Measurements from ENCODE around the gene HCRT.
"Not testable (repeated sequence)": the region's sequence is repeated elsewhere in the genome, so short reads cannot be mapped to it uniquely, and the experiment has no call there.

Gene HCRT

DNA sequence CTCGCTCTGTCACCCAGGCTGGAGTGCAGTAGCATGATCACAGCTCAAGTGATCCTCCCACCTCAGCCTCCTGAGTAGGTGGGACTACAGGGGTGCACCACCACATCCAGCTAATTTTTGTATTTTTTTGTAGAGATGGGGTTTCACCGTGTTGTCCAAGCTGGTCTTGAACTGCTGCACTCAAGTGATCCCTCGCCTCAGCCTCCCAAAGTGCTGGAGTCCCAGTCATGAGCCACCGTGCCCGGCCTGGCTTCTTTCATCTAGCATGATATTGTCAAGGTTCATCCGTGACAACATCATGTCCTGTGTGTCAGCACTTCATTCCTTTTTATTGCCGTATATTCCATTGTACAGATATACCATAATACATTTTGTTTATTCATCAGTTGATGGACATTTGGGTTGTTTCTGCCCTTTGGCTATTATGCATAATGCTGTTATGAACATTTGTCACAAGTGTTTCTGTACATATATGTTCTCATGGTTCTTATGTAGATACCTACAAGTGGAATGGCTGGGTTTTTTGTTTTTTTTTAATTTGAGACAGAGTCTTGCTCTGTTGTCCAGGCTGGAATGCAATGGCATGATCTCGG lies 12.4 kb upstream of the HCRT start:
- no peak for DNase-seq

DNA sequence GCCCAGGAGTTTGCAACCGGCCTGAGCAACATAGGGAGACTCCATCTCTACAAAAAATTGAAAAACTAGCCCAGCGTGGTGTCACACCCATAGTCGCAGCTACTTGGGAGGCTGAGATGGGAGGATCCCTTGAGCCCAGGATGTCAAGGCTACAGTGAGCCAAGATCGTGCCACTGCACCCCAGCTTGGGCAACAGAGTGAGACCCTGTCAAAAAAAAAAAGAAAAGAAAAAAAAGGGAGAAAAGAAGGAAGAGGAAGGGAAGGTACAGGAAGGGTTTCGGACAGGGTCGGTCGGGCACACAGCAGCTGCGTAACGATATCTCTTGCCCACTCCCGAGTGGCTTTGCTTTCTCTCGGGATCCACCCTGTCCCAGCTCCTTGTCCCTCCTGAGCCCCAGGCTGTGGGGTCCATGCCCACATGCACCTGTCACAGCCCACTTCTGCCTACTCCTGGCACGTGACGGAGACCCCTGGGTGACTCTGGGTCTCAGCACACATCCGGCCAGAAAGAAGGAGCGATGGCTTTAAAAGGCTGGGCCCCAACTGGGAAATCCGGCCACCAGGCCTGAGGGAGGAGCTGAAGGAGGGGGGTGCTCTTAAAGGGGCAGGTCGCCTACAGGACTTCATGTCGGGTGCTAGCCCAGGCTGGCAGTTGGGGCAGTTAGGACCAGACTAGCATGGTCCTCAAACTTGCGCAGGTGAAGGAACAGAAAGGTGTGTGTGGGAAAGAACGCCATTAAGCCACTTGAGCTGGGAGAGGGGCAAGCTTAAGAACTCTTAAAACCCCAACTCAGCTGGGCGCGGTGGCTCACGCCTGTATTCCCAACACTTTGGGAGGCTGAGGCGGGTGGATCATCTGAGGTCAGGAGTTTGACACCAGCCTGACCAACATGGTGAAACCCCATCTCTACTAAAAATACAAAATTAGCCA lies 9.0 kb upstream of the HCRT start, which contains the start of gene GHDC:
Gene GHDC, minus strand, starts transcription at position 526 of the 931 bp plus-strand sequence. CDS start 913 bp downstream, outside the sequence.
- no peak for DNase-seq

- DNase-seq, result no peak
These were observed 8.1 kb upstream of the HCRT start for GRCh38 chr17:42193216-42193968.

- DNase-seq, result no peak
These were observed 7.2 kb upstream of the HCRT start for GRCh38 chr17:42192189-42193126.

GRCh38 chr17:42191275-42191608 lies 6.0 kb upstream of the HCRT start:
- DNase-seq, result no peak

GRCh38 chr17:42190491-42191274 lies 5.4 kb upstream of the HCRT start:
- no peak for DNase-seq

DNA sequence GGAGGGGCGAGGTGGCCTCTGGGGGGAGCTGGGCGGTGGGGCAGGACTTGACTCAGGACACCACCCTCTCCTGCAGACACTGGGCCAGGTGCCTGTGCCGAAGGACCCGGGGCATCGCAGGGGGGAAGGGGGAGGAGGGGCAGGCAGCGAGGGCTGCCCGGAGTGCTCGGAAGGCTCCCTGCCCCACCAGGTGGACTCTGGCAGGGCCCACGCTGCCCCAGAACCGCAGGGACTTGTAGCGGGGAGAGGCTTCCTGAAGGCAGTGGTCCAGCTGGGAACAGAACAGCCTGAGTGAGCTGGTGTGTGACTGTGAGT lies 4.4 kb upstream of the HCRT start:
- DNase-seq, result no peak

DNA sequence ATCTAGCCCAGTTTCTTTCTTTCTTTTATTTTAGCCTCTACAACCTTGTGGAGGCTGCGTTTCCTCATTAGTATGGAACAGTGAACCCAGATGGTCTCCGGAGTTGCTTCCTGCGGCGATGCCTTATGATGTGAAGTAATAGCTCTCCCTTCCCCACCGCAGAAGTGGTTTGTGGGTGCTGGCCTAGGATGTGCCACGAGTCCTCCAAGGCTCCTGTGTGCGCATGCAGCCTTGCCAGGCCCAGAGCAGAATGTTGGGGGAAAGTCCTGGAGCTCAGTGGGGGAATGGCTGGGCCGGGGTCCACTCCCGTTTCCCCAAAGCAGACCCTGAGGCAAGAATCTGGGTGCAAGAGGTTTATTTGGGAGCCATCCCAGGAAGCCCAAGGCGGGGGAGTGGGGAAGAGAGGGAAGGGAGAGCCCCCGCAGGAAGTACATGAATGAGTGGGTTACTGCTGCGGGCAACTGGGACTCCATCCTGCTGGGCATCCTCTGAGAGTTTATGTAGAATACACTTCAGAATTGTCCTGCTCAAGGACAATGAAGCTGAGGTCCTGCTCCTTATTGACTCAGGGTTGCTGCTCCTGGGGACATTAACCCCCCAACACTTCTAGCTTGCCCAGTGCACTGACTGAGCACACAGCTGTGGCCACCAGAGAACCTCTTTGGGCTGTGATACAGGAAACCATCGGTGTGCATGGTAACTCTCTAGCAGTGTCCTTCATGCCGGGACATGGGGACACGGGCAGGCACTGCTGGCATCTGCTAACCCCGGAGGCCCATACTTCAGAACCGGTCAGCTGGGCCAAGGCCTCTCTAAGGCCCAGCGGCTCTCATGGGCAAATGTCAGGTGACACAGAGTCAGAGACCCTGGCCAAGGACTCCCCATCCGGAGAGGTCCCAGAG lies 3.7 kb upstream of the HCRT start:
- DNase-seq, result no peak

DNA sequence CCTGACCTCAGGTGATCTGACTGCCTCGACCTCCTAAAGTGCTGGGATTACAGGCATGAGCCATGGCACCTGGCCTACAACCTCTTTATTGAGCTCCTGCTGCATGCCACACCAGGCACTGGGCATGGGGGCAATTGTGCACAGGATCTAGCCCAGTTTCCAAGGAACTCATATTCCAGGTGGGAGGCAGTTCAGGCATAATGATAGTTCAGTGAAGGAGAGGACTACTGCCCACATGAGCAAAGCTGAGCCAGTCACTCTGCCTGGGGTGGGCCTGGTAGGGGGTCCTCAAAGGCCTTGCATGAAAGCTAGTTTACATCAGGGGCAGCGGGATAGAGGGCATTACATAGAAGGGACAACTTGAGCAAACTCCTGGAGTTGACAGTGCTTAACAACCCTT lies 2.6 kb upstream of the HCRT start:
- no peak for DNase-seq

GRCh38 chr17:42186191-42186590 lies 939 bp upstream of the HCRT start:
- not testable (repeated sequence) for DNase-seq

DNA sequence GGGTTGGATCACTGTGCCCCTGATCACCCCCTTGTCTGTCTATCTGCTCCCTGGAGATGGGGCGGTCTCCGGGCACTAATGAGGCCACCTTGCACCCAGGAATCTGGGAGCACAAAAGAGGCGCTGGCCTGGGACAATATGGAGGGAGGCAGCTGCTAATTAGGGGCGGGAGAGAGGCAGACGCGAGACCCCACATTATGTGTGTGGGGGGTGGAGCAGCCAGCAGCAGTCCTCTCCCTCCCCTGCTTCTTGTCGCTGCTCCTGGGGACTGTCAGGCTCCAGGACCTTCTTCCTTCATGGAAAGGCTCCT lies 324 bp upstream of the HCRT start:
- DNase-seq, result no peak

DNA sequence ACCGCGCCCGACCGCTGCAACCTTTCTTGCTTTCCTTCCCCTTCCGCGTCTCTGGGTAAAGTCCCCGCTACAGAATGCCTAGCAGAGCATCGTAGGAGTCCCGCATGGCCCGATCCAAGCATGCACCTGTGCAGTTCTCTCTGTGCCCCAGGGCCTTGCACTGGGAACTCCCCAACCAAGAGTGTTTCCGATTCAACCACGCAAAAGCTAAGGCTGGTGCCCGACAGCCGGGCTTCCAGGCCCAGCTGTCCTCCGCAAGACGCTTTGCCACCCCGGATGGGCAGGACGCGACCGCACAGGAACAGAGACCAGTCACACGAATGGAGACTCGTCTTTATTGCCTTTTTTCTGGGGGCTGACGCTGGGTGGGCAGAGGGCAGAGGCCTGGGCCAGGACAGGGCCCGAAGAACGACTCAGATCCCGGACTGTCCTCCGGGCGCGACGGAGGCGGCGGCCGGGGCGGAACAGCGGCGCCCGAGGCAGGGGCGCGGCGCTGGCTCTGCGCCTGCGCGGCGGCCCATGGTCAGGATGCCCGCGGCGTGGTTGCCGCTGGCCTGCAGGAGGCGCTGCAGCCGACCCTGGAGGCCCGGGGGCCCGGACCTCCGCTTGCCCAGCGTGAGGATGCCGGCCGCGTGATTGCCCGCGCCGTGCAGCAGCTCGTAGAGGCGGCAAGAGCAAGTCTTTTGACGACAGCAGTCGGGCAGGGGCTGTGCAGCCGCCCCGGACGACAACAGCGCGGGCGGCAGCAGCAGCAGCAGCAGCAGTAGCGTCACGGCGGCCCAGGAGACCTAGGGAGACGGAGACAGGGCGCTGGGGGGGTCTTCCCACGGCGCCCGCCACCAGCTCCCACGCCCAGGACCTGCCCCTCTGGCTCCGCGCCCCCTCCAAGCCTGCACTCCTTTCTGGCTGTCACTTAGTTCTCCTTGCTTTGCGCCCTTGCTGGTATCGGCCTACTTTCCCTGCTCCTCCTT lies 1.2 kb downstream of the HCRT start:
- no peak for DNase-seq

- no peak for DNase-seq
These were observed 2.1 kb downstream of the HCRT start for GRCh38 chr17:42182927-42183734.

DNA sequence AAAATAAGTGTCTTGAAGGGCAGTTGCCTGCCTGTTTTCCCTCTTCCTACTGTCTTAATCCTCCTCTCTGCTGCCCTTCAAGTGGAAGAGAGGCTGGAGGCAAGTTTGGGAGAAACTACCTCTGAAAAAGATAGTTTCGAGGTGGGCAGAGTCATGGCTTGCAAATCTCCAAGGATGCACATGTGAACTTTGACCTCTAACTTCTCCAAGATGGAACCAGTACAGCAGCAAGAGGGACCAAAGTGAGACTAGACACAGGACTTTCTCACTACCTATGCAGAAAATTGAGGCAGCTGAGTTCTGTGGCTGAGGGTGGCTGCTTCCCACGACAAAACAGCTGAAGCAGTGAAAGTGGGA lies 3.4 kb downstream of the HCRT start:
- DNase-seq, result no peak

GRCh38 chr17:42180922-42181850 lies 4.1 kb downstream of the HCRT start, which contains the start of gene KCNH4:
TSS of gene KCNH4 (minus strand) at chr17:42181142. CDS start at chr17:42180945, 197 bp downstream.
- no peak for DNase-seq

DNA sequence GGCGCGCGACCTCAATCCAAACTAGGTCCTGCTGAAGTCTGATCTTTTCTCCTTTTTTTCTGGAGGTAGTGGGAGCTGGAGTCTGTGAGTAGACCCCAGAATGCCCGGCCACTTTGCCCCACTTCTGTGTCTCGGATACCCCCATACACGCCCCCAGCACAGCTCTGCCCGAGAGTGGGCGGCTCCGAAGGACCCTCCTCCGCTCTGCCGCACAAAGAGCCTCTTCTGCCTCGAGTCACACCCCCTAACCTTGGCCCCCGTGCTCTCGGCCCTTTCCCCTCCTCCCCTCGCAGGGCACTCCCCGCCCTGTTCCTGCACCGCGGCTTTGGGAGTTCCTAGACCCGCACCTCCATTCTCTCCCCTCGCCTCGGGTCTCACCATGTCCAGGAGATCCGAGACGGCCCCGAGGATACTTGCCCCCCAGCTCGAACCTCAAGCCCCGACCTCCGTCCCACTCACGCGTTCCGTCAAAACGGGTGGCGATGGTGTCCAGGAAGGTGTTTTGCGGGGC lies 4.8 kb downstream of the HCRT start:
- DNase-seq, result no peak

DNA sequence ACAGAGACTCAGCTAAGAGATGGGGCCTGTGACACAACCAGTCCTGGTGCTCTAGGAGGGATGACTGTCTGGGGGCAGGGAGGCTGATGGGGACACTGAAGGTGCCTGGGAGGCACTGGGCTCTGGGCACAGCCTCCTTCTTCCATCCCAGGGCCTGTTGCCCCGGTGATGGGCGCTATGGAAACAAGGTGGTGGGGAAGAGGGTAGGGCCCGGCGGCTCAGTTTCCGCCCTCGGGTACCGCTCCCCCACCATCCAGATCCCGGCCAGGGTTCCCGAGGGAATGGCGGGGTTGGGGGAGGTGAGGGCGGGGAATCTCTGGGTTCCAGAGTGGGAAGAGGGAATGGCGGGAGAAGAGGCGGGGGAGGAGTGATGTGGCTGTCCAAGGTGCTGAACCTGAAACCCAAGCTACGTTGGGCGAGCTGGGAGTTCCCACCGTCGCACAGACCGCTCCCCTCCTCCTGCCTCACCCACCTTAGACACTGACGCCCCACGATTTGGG lies 5.3 kb downstream of the HCRT start:
- DNase-seq, result no peak
